Activated CD8-positive, alpha-beta memory T cell treated with anti-CD3 and anti-CD28 coated beads, Interleukin-2, amount 10 ng/mL, durations not matched to agents 7 days and 5 days (primary cell): ENCODE results near the gene RPS14. TPM values are rescaled to one million over a fixed set of nuclear protein-coding genes. Genes with fewer than 3 reads are reported as not detected.

ENCODE experiments used
- ATAC-seq: fragments of 150-1000 bp; cut with Tn5 transposase; one replicate; pipeline ENCODE4 v1.10.0; 2021; ENCODE audit warnings: moderate library complexity
- CTCF ChIA-PET: fragments of 350-600 bp; sonication (Branson Sonifier 250); formaldehyde crosslinking; loops from one replicate; lab custom pipeline; 2021; ENCODE audit warnings: antibody characterized with exemption; lab: Charles Lee
- DNase-seq: peaks from one replicate; pipeline ENCODE4 v3.0.0-alpha.2; 2020
- H3K27ac Mint-ChIP-seq: one replicate; pipeline ENCODE4 v1.8.0; 2021; ENCODE audit warnings: mild to moderate bottlenecking, mixed read lengths
- H3K27me3 Mint-ChIP-seq: one replicate; pipeline ENCODE4 v1.8.0; 2021; ENCODE audit warnings: mixed read lengths
- H3K36me3 Mint-ChIP-seq: one replicate; pipeline ENCODE4 v1.8.0; 2021; ENCODE audit warnings: mild to moderate bottlenecking, mixed read lengths
- H3K4me1 Mint-ChIP-seq: one replicate; pipeline ENCODE4 v1.8.0; 2021; ENCODE audit warnings: mixed read lengths
- H3K4me3 Mint-ChIP-seq: one replicate; pipeline ENCODE4 v1.8.0; 2021; ENCODE audit warnings: mild to moderate bottlenecking, moderate library complexity, mixed read lengths
- H3K9me3 Mint-ChIP-seq: one replicate; pipeline ENCODE4 v1.8.0; 2022; ENCODE audit warnings: low read depth, mixed read lengths
- total RNA-seq, 2 experiments: library from RNA; stranded (reverse); gene quantifications; one replicate each; pipeline ENCODE4 v1.2.3, GENCODE V29; 2021

RPS14 gene
- total RNA-seq, 2 experiments from 2014 or later, result 1,980 to 2,218 TPM

DNA sequence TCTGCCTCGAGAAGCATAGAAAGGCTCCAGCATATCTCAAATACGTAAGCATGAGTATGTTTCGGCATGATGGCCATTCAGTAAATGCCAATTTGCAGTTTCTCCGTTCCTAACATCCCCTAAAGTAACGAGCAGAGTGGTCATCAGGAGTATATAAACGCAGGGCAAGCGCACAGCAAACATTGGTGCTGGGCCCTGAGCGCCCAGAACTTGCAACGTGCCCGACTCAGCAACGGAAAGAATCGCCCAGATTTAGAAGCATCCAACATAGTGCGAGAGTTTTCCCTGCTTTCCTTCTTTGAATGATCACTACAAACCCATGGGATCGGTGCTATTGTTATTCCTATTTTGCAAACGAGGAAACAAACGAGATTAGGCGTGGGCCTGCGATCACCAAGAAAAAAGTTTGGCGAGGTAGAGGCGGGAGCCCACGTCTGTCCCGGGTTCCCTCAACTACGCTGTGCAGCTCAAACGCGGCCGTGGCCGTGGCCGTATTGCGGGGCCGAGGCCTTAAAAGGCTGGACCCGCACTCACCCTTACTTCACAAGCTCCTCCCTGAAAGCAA, 505 bp downstream of the RPS14 start:
- H3K4me1 Mint-ChIP-seq, result peaks cover 34% of the 10 kb centered on the region
- DNase-seq (no peak), ATAC-seq (peak; percentile 54)
- H3K27me3 Mint-ChIP-seq, result no peaks in the 10 kb centered on the region
- CTCF ChIA-PET, result interaction anchor here (0.7 to 3.6 kb wide), 11 partner anchors 9 to 615 kb away, joined by 3 to 21 read pairs (median 4); partner anchors contain the start of genes RBM22 and TCOF1
- no peaks in the 10 kb centered on the region for H3K9me3 Mint-ChIP-seq
- peak overlapping the region; percentile 96 for H3K4me3 Mint-ChIP-seq
- peaks cover 44% of the 10 kb centered on the region for H3K36me3 Mint-ChIP-seq
- peak overlapping the region; percentile 99 for H3K27ac Mint-ChIP-seq

DNA sequence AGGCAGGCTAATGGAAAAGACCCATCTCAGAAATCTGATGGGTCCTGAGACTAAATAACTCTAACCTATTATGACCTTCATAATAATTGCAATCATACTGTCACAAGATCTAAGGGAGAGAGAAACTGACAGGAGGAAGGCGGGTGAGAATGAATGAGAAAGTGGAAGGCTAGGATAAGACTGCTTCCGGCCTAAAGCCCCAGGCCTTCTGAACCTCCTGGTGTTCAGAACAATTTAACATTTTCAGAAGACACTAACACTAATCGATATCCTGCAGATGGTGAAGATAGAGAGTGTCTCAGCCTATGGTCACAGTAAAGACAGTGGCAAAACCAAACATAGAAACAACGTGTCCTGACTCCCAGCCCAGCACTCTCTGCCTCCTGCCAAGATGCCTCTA, 1.2 kb downstream of the RPS14 start:
- H3K4me1 Mint-ChIP-seq, result peaks cover 34% of the 10 kb centered on the region
- CTCF ChIA-PET, result no interaction called here
- H3K27me3 Mint-ChIP-seq, result no peaks in the 10 kb centered on the region
- peaks cover 50% of the 10 kb centered on the region for H3K36me3 Mint-ChIP-seq
- ATAC-seq, result no peak
- peak overlapping the region; percentile 99 for H3K27ac Mint-ChIP-seq
- DNase-seq, result no peak
- H3K9me3 Mint-ChIP-seq, result no peaks in the 10 kb centered on the region
- H3K4me3 Mint-ChIP-seq, result peak overlapping the region; percentile 96

DNA sequence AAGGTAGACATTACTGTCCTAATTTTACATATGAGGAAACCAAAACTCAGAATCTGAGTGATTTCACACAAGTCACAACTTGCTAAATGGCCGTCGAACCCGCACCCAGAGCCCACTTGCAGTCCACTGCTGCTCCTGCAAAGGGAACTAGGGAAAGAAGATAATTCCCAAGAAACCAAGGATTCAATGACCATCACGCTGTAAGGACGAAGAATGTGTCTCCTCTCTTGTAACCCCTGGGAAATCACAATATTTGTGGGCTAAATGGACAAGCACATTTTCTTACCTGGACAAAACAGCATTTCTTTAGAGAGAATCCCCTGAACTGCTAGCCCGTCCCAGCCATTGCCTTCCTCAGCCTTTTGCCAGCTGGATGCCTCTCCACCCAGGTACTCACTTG, 2.4 kb downstream of the RPS14 start:
- Mint-ChIP-seq H3K4me1 (peaks cover 34% of the 10 kb centered on the region), H3K27me3 (no peaks in the 10 kb centered on the region), H3K9me3 (no peaks in the 10 kb centered on the region), H3K36me3 (peaks cover 52% of the 10 kb centered on the region), H3K4me3 (no peak overlapping the region), H3K27ac (peak overlapping the region; percentile 67)
- DNase-seq (no peak), ATAC-seq (no peak)
- CTCF ChIA-PET, result interaction anchor here (1.9 kb wide), 1 partner anchor 12 kb away, joined by 7 read pairs; no protein-coding TSS in a partner anchor

DNA sequence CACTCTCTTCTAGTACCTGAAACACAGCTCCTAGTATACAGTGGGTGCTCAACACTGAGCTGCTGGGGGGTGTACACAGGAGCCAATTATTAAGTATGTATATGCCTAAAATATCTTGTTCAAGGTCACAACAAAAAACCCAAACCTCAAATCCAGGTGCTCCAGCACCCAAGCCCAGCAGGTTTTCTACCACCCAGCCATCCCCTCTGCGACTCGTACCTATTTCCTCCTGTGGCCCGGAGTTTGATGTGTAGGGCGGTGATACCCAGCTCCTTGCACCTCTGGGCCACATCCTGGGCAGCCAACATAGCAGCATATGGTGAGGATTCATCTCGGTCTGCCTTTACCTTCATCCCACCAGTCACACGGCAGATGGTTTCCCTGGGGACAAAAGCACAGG, 3.0 kb downstream of the RPS14 start:
- CTCF ChIA-PET, result interaction anchor here (0.9 to 1.9 kb wide), 2 partner anchors 11 kb away, joined by 3 to 7 read pairs; no protein-coding TSS in a partner anchor
- Mint-ChIP-seq H3K9me3 (no peaks in the 10 kb centered on the region), H3K27ac (peak overlapping the region; percentile 18), H3K36me3 (peaks cover 52% of the 10 kb centered on the region), H3K4me3 (no peak overlapping the region), H3K27me3 (no peaks in the 10 kb centered on the region), H3K4me1 (peaks cover 34% of the 10 kb centered on the region)
- no peak for DNase-seq
- ATAC-seq, result no peak

DNA sequence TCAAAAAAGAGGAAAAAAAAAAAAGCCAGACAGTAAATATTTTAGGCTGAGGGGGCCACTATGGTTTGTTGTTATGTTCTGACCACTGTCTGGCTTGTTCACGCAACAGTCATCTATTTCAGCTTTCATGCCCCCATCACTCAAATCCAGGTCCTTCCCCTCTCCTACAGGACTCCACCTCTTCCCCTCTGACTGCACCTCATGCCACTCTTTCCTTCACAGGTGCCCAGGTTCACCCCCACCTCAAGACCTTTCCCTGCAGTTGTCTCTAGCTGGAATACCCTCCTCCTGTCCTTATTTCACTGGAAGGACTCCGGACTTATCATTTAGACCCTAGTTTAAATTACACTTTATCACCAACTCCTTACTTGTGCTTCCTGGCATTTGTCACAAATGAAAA, 3.5 kb downstream of the RPS14 start:
- peak overlapping the region; percentile 18 for H3K27ac Mint-ChIP-seq
- H3K4me1 Mint-ChIP-seq, result peaks cover 34% of the 10 kb centered on the region
- H3K4me3 Mint-ChIP-seq, result no peak overlapping the region
- CTCF ChIA-PET, result interaction anchor here (0.9 to 1.9 kb wide), 2 partner anchors 10 to 11 kb away, joined by 3 to 7 read pairs; no protein-coding TSS in a partner anchor
- ATAC-seq (no peak), DNase-seq (no peak)
- no peaks in the 10 kb centered on the region for H3K9me3 Mint-ChIP-seq
- peaks cover 52% of the 10 kb centered on the region for H3K36me3 Mint-ChIP-seq
- no peaks in the 10 kb centered on the region for H3K27me3 Mint-ChIP-seq

DNA sequence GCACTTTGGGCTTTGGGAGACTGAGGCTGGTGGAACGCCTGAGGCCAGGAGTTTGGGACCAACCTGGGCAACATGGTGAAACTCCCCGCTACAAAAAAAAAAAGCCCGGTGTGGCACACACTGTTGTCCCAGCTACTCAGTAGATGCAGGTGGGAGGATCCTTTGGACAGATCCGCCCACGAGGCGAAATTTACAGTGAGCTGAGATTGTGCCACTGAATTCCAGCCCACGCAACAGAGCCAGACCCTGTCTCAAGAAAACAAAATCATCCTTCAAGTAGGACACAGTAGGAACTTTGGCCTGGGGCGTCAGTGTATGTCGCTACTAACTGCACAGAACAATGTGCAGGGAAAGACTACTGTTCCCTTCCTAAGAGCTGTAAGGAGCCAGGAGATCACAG, 4.8 kb downstream of the RPS14 start:
- H3K36me3 Mint-ChIP-seq, result peaks cover 52% of the 10 kb centered on the region
- CTCF ChIA-PET, result no interaction called here
- ATAC-seq (no peak), DNase-seq (no peak)
- H3K4me3 Mint-ChIP-seq, result no peak overlapping the region
- H3K4me1 Mint-ChIP-seq, result peaks cover 32% of the 10 kb centered on the region
- H3K27ac Mint-ChIP-seq, result no peak overlapping the region
- no peaks in the 10 kb centered on the region for H3K27me3 Mint-ChIP-seq
- H3K9me3 Mint-ChIP-seq, result no peaks in the 10 kb centered on the region

DNA sequence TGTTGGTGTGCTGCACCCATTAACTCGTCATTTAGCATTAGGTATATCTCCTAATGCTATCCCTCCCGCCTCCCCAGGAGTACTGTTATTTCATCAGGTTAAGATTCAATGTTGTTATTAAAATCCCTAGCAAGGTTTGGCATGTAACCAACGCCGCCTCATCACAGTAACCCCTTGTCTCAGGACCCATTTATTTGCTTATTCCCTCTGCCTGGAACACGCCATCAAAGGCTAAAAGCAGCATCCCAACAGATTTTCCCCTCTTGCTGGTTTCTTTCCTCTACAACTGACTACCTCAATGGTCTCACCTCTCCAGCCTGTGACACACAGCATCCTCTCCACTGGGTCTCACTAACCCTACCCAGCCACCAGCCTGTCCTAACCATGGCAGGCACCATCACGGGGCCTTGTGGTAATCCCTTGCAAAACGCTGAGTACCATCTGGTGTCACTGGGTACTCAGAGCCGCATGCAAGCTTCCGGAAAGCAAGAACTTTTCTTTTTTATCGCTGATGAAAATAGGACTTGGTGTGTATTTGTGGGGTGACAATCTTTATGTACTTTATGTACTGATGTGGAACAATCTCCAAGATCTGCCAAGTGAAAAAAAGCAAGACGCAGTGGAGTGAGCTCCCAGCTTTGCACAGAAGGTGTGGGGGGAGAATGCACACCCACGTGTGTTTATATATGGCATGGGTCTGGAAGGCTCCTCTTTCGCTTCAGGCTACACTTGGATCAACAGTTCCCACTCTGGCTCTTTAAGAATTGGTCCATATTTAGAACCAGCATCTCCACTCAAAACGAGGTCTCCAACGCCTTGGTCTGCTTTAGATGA, 6.1 kb downstream of the RPS14 start:
- Mint-ChIP-seq H3K27ac (peak overlapping the region; percentile 7), H3K27me3 (no peaks in the 10 kb centered on the region), H3K4me1 (peaks cover 29% of the 10 kb centered on the region), H3K4me3 (no peak overlapping the region), H3K36me3 (peaks cover 44% of the 10 kb centered on the region), H3K9me3 (no peaks in the 10 kb centered on the region)
- DNase-seq (no peak), ATAC-seq (no peak)
- CTCF ChIA-PET, result no interaction called here

DNA sequence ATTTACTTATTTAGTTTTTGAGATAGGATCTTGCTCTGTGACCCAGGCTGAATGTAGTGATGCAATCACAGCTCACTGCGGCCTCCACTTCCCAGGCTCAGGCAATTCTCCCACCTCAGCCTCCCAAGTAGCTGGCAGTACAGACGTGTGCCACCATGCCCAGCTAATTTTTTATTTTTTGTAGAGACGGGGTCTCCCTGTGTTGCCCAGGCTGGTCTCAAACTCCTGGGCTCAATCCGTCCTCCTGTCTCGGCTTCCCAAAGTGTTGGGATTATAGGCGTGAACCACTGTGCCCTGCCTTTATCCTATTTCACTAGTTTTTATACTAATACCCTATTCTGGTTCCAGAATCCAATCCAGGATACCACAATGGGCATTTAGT, 6.8 kb downstream of the RPS14 start:
- no peak for DNase-seq
- no peaks in the 10 kb centered on the region for H3K9me3 Mint-ChIP-seq
- CTCF ChIA-PET, result interaction anchor here (3.3 kb wide), 1 partner anchor 44 kb away, joined by 16 read pairs; no protein-coding TSS in a partner anchor
- no peak for ATAC-seq
- H3K4me1 Mint-ChIP-seq, result peaks cover 21% of the 10 kb centered on the region
- no peak overlapping the region for H3K4me3 Mint-ChIP-seq
- H3K36me3 Mint-ChIP-seq, result peaks cover 36% of the 10 kb centered on the region
- H3K27me3 Mint-ChIP-seq, result no peaks in the 10 kb centered on the region
- H3K27ac Mint-ChIP-seq, result no peak overlapping the region

DNA sequence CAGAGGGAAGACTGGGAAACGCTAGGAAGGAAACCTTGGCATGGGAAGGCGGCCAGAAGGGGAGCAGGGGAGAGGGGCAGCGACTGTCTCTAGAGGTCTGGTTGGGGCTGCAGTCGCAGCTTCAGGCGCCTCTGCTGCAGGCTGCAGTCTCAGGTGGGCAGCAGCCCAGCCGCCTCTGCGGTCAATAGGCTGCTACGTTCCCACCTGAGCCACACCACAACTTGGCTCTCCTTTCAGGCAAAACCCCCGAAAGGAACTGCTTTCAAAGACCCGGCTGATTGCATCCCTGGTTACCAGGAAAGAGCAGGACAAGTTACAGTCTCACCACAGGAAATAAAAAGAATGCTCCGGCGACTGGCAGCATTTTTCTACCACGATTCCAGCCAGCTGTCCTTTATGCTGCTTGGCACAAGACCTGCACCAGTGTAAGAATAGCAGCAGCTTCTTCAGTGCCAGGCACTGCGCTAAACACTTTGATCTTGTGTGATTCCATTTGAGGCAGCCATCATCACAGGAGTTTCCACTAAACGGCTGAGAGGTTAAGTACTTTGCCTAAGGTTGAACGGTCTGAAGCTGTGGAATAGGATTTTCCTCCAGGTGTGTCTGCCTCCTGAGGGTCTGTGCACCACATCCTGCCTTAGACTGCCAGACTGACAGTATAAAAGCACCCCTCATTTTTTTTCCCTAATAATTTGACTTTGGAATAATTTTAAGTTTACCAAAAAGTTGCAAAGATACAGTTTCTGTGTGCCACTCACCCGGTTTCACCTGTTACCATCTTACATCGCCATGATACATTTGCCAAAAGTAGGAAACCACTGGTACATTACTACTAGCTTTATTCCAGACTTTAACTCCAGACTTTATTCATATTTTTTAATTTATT, 7.5 kb downstream of the RPS14 start:
- Mint-ChIP-seq H3K4me1 (peaks cover 16% of the 10 kb centered on the region), H3K27ac (peak overlapping the region; percentile 42), H3K36me3 (peaks cover 30% of the 10 kb centered on the region), H3K9me3 (no peaks in the 10 kb centered on the region), H3K4me3 (no peak overlapping the region), H3K27me3 (no peaks in the 10 kb centered on the region)
- ATAC-seq (no peak), DNase-seq (no peak)
- CTCF ChIA-PET, result interaction anchor here (1.4 to 3.3 kb wide), 3 partner anchors 8 to 43 kb away, joined by 4 to 16 read pairs (median 8); partner anchors contain the start of gene RPS14

DNA sequence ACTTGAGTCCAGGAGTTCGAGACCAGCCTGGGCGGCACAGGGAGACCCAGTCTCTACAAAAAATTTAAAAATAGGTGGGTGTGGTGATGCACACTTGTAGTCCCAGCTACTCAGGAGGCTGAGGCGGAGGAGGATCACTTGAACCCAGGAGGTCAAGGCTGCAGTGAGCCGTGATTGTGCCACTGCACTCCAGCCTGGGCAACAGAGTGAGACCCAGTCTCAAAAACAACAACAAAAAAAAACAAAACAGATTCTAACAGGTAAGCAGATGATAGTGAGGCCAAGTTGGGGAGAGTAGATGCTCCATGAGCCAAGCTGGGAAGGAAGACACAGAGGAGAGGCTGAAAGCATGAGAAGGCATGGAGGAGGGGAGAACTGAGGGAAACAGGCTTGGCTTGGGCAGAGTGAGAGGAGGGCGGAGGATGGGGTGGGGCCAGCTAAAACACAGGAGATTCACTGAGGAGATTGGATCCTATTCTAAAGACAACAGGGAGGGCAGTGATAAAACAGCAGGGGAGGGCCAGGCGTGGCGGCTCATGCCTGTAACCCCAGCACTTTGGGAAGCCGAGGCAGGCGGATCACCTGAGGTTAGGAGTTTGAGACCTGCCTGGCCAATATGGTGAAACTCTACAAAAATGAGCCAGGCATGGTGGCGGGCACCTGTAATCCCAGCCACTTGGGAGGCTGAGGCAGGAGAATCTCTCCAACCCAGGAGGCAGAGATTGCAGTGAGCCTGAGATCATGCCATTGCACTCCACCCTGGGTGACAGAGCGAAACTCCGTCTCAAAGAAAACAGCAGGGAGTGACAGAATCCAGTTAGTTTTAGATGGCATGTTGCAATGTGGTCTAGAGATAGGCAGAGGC, 8.4 kb downstream of the RPS14 start:
- Mint-ChIP-seq H3K27me3 (no peaks in the 10 kb centered on the region), H3K27ac (no peak overlapping the region), H3K4me1 (peaks cover 14% of the 10 kb centered on the region), H3K36me3 (peaks cover 21% of the 10 kb centered on the region), H3K9me3 (no peaks in the 10 kb centered on the region), H3K4me3 (no peak overlapping the region)
- ATAC-seq, result no peak
- no peak for DNase-seq
- CTCF ChIA-PET, result interaction anchor here (1.4 to 3.3 kb wide), 3 partner anchors 9 to 42 kb away, joined by 4 to 16 read pairs (median 8); partner anchors contain the start of gene RPS14

DNA sequence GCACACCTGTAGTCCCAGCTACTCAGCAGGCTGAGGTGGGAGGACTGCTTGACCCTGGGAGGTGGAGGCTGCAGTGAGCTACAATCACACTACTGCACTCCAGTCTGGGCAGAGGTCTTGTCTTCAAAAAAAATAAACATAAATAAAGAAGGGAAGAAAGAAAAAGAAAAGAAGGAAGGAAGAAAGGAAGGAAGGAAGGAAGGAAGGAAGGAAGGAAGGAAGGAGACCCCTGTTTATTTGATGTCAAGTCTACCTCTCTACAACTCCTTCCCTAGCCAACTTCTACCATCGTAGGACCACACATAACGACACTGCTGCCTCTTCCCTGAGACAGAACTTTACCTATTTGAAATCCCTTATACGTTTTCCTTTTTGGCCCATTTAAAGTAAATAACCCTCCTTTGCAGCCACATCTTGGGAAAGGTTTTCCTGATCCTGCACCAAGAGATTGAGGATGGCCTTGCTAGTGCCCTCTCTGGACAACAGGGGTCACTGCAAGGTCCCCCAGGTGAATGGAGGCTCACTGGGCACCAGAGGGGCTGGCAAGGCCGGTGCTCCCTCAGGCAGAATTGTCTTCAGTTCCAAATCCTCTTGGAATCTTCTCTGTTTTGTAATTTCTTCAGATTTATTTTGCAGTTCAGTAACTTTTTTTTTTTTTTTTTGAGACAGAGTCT, 10.5 kb downstream of the RPS14 start:
- DNase-seq, result no peak

More for the DNA sequence above, 10.5 kb downstream of the RPS14 start:
- no peaks in the 10 kb centered on the region for H3K27me3 Mint-ChIP-seq
- peaks cover 8% of the 10 kb centered on the region for H3K36me3 Mint-ChIP-seq
- H3K9me3 Mint-ChIP-seq, result no peaks in the 10 kb centered on the region
- CTCF ChIA-PET, result interaction anchor here (0.7 to 1.3 kb wide), 5 partner anchors 11 to 221 kb away, joined by 3 to 7 read pairs (median 3); partner anchors contain the start of gene RPS14
- H3K4me1 Mint-ChIP-seq, result peaks cover 13% of the 10 kb centered on the region
- no peak overlapping the region for H3K27ac Mint-ChIP-seq
- H3K4me3 Mint-ChIP-seq, result no peak overlapping the region
- ATAC-seq, result no peak
